ENCODE measurements around the gene SP4. TPM values are rescaled to one million over a fixed set of nuclear protein-coding genes. Genes with fewer than 3 reads are reported as not detected.

SP4 gene
- total RNA-seq, 8 experiments from 2014 or later: 4.3 to 22.0 (median 20.7) TPM

DNA sequence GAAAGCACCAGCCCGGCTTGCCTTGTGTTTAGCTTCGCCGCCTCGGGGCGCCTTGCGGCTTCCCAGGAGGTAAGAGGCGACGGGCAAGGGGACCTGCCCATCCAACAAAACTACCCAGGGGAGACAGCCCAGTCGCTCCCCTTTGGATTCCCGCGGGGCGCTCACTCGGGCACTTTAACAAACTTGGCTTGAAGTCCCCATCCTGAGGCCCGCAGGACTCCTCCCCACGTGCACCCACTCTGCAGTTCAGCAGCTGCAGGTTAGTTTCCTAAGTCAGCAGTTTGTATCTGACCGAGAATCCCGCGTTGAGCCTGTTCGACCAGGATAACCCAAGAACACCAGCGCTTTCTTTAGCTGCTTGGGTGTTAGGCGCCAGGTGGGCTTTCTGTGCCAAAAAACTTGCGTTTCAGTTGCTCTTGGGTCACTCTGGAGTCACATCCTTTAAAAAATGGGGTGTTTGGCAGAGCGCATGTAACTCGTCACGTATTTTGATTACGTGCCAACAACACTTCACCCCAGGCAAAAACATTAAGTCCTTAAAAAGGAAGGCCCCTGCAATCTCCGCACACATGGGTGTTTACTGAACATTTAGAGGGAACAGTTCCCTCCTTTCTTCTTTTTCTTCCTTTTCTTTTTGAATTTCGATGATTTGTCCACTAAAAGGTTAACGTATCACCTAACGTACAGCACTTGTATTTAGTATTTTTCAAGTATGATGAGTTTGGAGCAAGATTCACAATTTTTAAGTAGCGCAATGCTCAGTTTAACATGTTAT lies 115.8 kb downstream of the SP4 start:
- H3K4me1 ChIP-seq (replicated peaks in 1 of 2): no peaks in the 10 kb centered on the region
- ATAC-seq (replicated peaks in 6 of 8): peak in 2 of 8 experiments; percentile 6 to 31
- peak overlapping the region; percentile 37 to 49 (median 43) for H3K4me3 ChIP-seq
- no peak overlapping the region for H3K27ac ChIP-seq
- WGBS, 10 experiments: 4 to 50% (median 29%) methylated on average over 2 to 15 of the region's 31 CpGs; no CpG with 5 or more reads in 1 of the 10 experiments
- in situ Hi-C loops (cut with MboI; ENCODE audit: low pct_unique_long_range_greater_than_20kb in 2 of 9, low sequenced_read_pairs in 9 of 9, unreplicated experiment in 9 of 9): no loop called here

DNA sequence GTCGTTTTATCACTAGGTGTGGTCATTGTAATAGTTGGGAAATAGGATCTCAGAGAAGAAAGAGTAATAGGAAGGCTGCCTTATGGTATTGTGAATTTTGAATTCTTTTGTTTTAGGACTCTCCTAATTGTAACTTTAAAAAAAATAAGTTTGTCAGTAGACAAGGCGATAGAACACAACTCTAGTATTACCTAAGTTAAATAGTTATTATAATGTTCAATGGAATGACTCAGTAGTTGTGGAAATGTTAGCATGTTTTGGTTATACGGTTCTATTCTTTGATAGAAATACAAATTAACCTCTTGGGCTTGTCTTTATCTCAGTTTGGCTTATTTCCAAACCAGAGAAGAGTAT lies 116.4 kb downstream of the SP4 start:
- H3K4me3 ChIP-seq: peak overlapping the region in 1 of 5 donors; percentile 49
- in situ Hi-C loops (cut with MboI; ENCODE audit: low pct_unique_long_range_greater_than_20kb in 2 of 9, low sequenced_read_pairs in 9 of 9, unreplicated experiment in 9 of 9): no loop called here
- no peak for ATAC-seq (replicated peaks in 6 of 8)
- no peak overlapping the region for H3K27ac ChIP-seq
- H3K4me1 ChIP-seq (replicated peaks in 1 of 2): no peaks in the 10 kb centered on the region
- WGBS, 10 experiments: 0 to 51% (median 29%) methylated on average over 1 to 3 of the region's 3 CpGs

DNA sequence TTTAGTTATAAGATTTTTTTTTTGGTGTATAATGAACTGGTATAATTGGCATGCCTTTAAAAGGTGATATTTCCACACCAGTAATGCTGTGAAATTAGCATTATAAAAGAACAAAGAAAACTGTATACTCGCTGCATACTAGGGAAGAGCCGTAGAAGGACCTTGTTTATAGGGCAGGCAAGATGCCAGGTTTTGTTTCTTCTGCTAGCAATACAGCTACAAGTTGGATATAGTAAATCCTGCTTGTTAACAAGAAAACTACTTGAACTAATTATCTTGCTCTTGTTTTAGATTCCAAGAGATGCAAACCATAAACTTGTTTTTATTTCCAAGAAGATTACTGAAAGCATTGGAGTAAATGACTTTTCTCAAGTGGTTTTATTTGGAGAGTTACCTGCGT lies 116.8 kb downstream of the SP4 start:
- no peak for ATAC-seq (replicated peaks in 6 of 8)
- Histone ChIP-seq H3K4me3 (no peak overlapping the region), H3K4me1 (replicated peaks in 1 of 2) (no peaks in the 10 kb centered on the region), H3K27ac (no peak overlapping the region)
- WGBS, 10 experiments: 0 to 67% (median 47%) methylated on average over 1 to 3 of the region's 3 CpGs; no CpG with 5 or more reads in 1 of the 10 experiments
- in situ Hi-C loops (cut with MboI; ENCODE audit: low pct_unique_long_range_greater_than_20kb in 2 of 9, low sequenced_read_pairs in 9 of 9, unreplicated experiment in 9 of 9): no loop called here

DNA sequence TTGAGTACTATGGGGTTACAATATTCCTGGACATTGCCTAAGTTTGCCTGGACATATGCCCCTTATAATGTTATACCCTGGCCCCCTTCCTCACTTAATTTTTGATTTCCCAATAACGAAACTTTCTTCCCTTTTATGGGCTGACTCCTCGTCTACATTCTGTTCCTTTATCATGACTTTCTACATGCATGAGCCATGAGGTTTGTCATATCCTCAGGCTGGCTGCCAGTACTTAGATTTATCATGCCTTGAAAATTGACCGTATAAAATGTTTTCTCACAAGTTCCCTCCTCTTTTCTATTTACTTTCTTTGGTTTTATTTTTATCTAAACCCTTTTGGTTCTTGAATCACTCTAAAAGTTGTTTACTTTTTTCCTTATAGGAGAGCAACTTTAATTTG lies 119.6 kb downstream of the SP4 start:
- no peak for ATAC-seq (replicated peaks in 6 of 8)
- H3K27ac ChIP-seq: no peak overlapping the region

DNA sequence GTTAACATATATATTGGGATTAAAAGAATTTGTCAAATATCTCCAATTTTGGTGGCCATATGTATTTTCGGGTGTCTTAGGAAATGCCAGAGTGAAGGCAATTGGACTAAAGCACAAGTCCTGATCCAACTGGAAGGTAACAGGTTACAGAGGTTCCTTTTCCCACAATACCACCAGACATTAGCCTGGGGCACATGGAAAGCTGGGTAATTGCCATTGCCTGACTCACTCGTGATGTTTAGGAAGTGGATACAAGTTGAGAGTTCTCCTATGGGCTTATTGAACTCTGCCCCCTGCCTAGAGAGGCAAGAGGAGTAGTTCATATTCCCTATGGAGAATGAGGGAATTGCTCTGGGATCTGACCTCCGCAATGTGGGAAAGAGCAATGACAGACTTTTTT lies 120.6 kb downstream of the SP4 start:
- in situ Hi-C loops (cut with MboI; ENCODE audit: low pct_unique_long_range_greater_than_20kb in 2 of 9, low sequenced_read_pairs in 9 of 9, unreplicated experiment in 9 of 9): no loop called here
- Histone ChIP-seq H3K27ac (no peak overlapping the region), H3K4me3 (no peak overlapping the region), H3K4me1 (replicated peaks in 1 of 2) (no peaks in the 10 kb centered on the region)
- no peak for ATAC-seq (replicated peaks in 6 of 8)
- 33 to 100% (median 80%) methylated on average over 1 to 3 of the region's 3 CpGs; no CpG with 5 or more reads in 3 of the 10 experiments for WGBS, 10 experiments

More for the DNA sequence above, 119.6 kb downstream of the SP4 start:
- in situ Hi-C loops (cut with MboI; ENCODE audit: low pct_unique_long_range_greater_than_20kb in 2 of 9, low sequenced_read_pairs in 9 of 9, unreplicated experiment in 9 of 9): no loop called here
- H3K4me1 ChIP-seq (replicated peaks in 1 of 2): no peaks in the 10 kb centered on the region
- 0 to 100% (median 83%) methylated on average over 1 to 3 of the region's 3 CpGs for WGBS, 10 experiments
- H3K4me3 ChIP-seq: no peak overlapping the region

DNA sequence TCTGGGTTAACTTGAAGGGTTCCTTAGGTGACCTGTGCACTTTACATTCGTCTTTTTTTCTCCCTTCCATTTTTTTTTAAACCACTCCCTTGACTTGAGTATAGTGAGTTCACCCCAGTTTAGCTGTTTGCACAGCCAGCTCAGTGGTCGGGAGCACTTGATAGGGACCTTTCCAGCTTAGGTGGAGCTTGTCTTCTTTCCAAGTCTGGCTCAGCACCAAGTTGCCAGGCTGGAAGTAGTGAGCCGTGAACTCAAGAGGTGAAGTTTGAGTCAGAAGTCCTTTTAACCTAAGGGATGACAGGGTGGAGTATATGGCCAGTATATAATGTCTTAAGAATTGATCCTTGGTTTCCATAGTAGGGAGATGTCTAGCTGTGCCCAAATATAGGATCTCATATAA lies 122.2 kb downstream of the SP4 start:
- 0 to 100% (median 80%) methylated on average over 1 to 3 of the region's 3 CpGs; no CpG with 5 or more reads in 1 of the 10 experiments for WGBS, 10 experiments
- no peak for ATAC-seq (replicated peaks in 6 of 8)
- H3K27ac ChIP-seq: no peak overlapping the region
- in situ Hi-C loops (cut with MboI; ENCODE audit: low pct_unique_long_range_greater_than_20kb in 2 of 9, low sequenced_read_pairs in 9 of 9, unreplicated experiment in 9 of 9): no loop called here
- H3K4me1 ChIP-seq (replicated peaks in 1 of 2): no peaks in the 10 kb centered on the region
- no peak overlapping the region for H3K4me3 ChIP-seq

DNA sequence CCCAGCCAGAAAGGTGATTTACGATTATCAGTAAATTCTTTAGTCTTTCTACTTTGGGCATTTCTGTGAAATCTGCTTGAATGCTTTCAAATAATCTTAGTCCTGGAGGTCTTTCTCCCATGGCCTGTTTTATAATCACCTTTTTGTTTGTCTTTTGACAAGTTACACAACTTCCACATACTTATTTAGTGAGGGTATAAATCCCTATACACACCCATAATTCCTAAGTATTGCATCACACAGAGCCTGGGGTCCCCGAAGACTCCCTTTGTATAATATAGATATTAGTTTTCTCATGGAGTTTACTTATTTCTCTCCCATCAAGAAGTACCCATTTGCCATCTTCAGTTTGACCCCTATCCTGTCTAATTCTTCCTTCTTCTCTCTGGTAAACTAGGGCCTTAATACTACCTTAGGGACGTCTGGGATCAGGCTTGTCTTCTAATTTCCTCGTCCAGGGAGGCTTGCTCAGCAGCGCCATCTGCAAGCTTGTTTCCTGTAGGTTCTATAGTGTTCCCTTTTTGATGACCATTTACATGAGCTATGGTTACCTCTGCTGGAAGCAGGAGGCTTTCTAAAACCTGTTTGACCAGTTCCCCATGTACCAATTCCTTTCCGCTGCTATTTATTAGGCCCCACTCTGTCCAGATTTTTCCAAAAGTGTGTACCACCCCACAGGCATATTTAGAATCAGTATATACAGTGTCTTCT lies 123.1 kb downstream of the SP4 start:
- Histone ChIP-seq H3K4me3 (no peak overlapping the region), H3K4me1 (replicated peaks in 1 of 2) (no peaks in the 10 kb centered on the region), H3K27ac (no peak overlapping the region)
- no peak for ATAC-seq (replicated peaks in 6 of 8)
- 0 to 88% (median 67%) methylated on average over 1 to 6 of the region's 6 CpGs; no CpG with 5 or more reads in 1 of the 10 experiments for WGBS, 10 experiments
- in situ Hi-C loops (cut with MboI; ENCODE audit: low pct_unique_long_range_greater_than_20kb in 2 of 9, low sequenced_read_pairs in 9 of 9, unreplicated experiment in 9 of 9): no loop called here

DNA sequence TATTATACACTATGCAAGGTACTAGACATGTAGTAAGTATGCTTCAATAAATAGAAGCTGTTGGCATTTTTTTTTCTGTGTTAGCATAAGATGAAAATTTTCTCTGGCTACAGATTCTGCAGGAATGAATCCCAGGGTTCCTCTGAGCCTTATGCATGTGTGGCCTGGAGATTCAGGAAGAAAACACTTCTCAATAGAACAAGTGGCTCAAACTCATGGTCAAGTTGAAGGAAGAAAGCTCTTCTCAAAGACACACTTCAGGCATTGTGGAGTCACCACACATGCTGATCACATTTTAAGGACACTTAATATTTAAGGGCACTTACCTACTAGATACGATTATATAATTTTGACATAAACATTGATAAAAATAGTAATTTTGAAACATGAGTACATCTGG lies 134.5 kb downstream of the SP4 start:
- no peak overlapping the region for H3K4me3 ChIP-seq
- H3K4me1 ChIP-seq (replicated peaks in 1 of 2): no peaks in the 10 kb centered on the region
- no peak overlapping the region for H3K27ac ChIP-seq
- in situ Hi-C loops (cut with MboI; ENCODE audit: low pct_unique_long_range_greater_than_20kb in 2 of 9, low sequenced_read_pairs in 9 of 9, unreplicated experiment in 9 of 9): no loop called here
- ATAC-seq (replicated peaks in 6 of 8): no peak
- WGBS, 10 experiments: 0 to 100% (median 70%) methylated on average over 1 of the region's 1 CpG; no CpG with 5 or more reads in 2 of the 10 experiments

Other genes with a start within 250 kb of the SP4 start
- 10 to 100 TPM in 1 of 8 experiments, 1 to 10 TPM in 7; 1.3 to 18.1 (median 2.4) TPM for gene DNAH11, start 115.0 kb downstream of the SP4 start, total RNA-seq